Right lobe of liver (tissue), 4 donors: ENCODE measurements around the gene IL2RA.

ENCODE experiments used
- POLR2A ChIP-seq: fragments of 450-650 bp; IDR thresholded peaks from one replicate; pipeline ENCODE4 v1.6.1; 2017; ENCODE audit warnings: antibody characterized with exemption, mild to moderate bottlenecking
- TF ChIP-seq, protein P1 (sequence below), 4 donors: fragments of 200-600 bp in 3 of 4; fragments of 450-650 bp in 1 of 4; IDR thresholded peaks; one replicate each; pipeline versions ENCODE4 v1.5.1 to v1.8.0; 2016 to 2022; ENCODE audit warnings: antibody characterized with exemption in 4 of 4, mild to moderate bottlenecking in 2 of 4
- donor health status: DM: no; HTN: no; CAD: no.
- donor health status: DM: no; HTN: no; CAD: no.
- donor health status: DM: no; HTN: yes; CAD: no.

DNA sequence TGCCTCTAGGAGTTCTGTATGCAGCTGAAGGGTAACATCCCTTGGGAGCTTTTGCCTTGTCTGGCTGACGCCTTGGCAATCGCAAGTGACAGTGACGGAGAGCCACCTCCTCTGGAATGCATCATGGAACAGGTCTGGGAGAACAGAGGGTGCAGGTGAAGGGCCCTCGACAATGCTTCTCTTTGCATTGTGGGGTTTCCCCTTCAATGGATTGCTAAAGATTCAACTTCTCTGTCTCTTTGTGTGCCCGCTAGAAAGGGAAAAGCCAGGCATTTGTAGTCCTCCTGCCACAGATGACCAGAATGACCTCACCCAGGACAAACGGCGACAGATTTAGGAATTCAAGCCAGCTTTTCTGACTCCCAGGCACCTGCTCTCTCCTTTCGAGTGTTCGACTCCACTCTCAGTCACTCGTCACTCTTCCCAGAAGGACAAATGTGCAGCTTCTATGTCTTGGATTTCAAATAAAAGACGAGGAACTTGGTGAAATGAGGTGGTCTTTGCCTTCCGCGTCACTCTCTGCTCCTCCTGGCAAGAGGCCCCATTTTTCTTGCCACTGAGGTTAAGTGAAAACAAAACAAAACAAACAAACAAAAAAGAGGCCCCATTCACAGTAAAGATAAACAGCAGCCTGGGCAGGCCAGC is 26.1 kb downstream of the IL2RA start:
- TF ChIP-seq, protein P1, sequence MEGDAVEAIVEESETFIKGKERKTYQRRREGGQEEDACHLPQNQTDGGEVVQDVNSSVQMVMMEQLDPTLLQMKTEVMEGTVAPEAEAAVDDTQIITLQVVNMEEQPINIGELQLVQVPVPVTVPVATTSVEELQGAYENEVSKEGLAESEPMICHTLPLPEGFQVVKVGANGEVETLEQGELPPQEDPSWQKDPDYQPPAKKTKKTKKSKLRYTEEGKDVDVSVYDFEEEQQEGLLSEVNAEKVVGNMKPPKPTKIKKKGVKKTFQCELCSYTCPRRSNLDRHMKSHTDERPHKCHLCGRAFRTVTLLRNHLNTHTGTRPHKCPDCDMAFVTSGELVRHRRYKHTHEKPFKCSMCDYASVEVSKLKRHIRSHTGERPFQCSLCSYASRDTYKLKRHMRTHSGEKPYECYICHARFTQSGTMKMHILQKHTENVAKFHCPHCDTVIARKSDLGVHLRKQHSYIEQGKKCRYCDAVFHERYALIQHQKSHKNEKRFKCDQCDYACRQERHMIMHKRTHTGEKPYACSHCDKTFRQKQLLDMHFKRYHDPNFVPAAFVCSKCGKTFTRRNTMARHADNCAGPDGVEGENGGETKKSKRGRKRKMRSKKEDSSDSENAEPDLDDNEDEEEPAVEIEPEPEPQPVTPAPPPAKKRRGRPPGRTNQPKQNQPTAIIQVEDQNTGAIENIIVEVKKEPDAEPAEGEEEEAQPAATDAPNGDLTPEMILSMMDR (IDR thresholded peaks at IDR 0.05): no peak
- no peak for TF ChIP-seq POLR2A
